GM12892 (cell line): ENCODE results near the gene MMAB.

Source experiments
- DNase-seq: peaks from one replicate; pipeline ENCODE4 v3.0.0; 2011; ENCODE audit not compliant: insufficient read length
- FAIRE-seq: peaks from 2 replicates; lab custom pipeline; 2011; peaks lifted over from hg19 to GRCh38; lab: Jason Lieb, UNC
- POLR2A ChIP-seq: IDR thresholded peaks from 2 replicates; pipeline ENCODE4 v1.6.1; 2011; ENCODE audit warnings: low read depth, low read length, control low read depth
- POLR2AphosphoS5 ChIP-seq: IDR thresholded peaks from 2 replicates; pipeline ENCODE4 v1.6.1; 2011; ENCODE audit warnings: low read depth, low read length, control low read depth
- TAF1 ChIP-seq: IDR thresholded peaks from 2 replicates; pipeline ENCODE4 v1.6.1; 2011; ENCODE audit warnings: low read depth, mild to moderate bottlenecking, control low read depth, low read length, borderline replicate concordance

Gene MMAB

GRCh38 chr12:109529691-109530640 lies 43.3 kb downstream of the MMAB start:
- no peak for TF ChIP-seq POLR2AphosphoS5
- no peak for TF ChIP-seq TAF1
- TF ChIP-seq POLR2A = no peak
- DNase-seq (no peak), FAIRE-seq (peak; percentile 30)

DNA sequence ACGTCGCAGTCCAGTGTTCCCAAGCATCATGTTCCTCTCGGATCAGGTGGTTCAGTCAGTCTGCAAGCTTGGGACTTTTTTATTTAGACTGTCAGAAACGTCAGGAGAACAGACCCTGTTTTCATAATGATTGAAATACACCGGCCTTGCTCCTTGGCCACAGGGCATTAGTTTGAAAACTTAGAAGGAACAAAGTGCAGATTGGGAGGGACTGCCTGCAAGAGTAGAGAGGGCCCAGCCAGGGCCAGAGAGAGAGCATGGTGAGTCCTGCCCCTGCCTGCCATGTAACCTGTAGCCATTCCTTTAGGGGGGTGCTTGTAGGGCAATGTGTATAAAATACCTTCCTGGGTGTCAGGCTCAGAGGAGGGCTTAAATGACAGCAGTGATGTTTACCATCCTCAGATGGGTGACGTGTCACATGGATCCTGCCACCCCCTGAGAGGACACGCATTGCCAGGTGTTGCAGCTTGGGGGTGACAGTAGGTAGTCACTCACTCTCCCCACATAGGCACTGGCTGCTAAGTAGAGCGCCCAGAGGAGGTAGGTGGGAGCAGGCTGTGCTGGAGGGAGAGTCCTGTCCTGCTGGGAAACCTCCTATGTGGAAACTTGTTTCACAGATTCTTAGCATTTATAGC lies 45.7 kb downstream of the MMAB start:
- DNase-seq (no peak), FAIRE-seq (no peak)
- TF ChIP-seq TAF1 (no peak), POLR2A (no peak), POLR2AphosphoS5 (no peak)

GRCh38 chr12:109525279-109525585 lies 48.1 kb downstream of the MMAB start:
- TF ChIP-seq TAF1 (no peak), POLR2AphosphoS5 (no peak), POLR2A (no peak)
- DNase-seq (no peak), FAIRE-seq (no peak)

DNA sequence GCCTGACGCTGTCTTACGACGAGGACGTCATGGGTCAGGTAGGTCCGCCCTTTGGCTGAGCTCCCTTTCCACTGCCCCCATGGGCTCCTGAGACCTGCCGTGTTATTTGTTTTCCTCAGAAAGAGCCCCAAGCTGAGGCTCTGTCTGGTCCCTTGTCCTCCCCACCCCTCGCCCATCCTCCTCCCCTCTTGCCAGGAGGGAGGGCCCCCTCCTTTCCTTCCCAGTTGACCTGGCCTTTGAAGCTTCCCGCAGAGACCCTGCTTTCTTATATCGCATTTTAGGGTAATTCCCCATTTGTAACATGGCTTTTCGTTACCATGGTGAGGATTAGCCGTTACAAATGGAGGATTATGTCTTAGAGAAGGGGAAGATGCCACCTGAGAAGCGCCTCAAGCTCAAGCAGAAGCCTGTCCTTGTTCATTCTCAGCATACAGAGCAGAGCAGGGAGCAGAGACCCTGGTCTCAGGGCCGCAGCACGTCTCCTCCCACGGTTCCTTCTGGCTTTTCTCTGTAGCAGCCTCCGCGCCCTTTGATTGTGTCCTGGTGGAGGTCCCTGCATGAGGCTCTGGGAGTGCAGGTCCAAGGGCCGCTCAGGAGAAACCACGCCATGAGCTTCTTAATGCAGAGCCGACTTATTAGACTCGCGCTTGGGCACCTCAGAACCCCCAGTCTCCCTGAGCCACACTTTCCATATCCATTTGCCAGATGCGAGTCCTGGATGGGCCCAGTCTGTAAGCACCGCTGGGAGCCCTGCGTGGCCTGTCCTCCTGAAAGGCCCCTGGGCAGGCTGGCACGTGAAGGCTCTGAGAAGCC lies 48.6 kb downstream of the MMAB start:
- TF ChIP-seq POLR2AphosphoS5 = no peak
- TF ChIP-seq POLR2A = no peak
- TF ChIP-seq TAF1 = no peak
- FAIRE-seq (no peak), DNase-seq (no peak)

- DNase-seq (no peak), FAIRE-seq (no peak)
- TF ChIP-seq POLR2AphosphoS5 (no peak), TAF1 (no peak), POLR2A (no peak)
These were observed 49.8 kb downstream of the MMAB start for GRCh38 chr12:109523504-109523903.

DNA sequence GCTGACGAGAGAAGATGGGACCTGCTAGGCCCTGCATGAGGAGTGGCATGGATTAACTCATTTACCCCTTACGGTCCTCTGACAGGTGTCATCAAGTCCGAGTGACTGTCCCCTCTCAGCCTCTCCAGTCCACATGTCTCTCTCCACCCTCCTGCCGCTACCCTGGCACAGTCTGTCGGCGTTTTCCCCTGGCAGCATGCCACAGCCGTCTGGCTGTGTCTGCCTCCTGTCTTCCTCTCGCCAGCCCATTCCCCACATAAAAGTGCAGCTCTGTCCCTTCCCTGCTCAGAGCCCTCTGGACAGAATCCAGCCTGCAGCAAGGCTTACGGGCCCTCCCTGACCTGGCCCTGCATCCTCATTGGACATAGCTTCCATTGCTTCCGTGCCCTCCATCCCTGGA lies 50.2 kb downstream of the MMAB start:
- TF ChIP-seq POLR2A (no peak), TAF1 (no peak), POLR2AphosphoS5 (no peak)
- FAIRE-seq (no peak), DNase-seq (no peak)

GRCh38 chr12:109521831-109522230 lies 51.5 kb downstream of the MMAB start:
- TF ChIP-seq TAF1 (no peak), POLR2AphosphoS5 (no peak), POLR2A (no peak)
- DNase-seq (no peak), FAIRE-seq (no peak)

- DNase-seq = no peak
- no peak for TF ChIP-seq TAF1
- TF ChIP-seq POLR2AphosphoS5 = no peak
- FAIRE-seq = no peak
These were observed 53.5 kb downstream of the MMAB start for GRCh38 chr12:109519787-109520186.

DNA sequence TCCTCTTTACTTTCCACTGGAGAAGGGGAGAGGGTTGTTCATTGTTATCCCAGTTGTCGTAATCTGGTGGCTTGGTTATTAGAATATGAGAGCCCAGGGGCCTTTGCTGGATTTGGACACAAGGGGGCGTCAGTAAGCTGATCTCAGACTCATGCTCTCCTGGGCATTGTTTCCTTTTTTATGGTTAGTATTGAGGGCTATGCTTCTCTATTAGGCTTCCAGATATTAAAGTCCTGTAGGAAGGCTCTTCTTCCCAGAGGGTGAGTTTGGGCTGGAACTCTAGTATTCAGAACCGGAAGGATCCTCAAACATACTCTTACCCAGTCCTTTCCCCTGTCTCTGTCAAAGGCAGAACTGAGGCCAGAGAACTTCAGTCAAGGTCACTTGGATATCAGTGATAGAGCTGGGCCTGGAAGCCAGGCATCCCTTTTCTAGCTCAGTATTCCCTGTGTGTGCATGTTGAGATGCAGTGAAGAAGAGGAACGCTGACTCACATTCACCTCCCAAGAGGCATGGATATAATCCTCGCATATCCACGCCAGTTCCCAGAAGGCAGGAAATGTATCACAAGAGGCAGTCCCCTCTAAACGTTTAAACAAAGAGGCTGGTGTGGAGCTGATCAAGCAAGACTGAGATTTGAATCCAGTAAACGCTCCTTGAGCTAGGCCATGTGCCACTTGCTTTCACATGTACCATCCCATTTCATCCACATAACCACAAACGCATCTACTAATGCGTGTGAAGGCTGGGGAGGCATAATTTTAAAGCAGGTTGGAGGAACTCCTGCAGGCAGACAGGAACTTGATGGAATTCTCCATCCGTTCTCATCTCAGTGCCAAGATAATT lies 54.3 kb downstream of the MMAB start:
- FAIRE-seq (peak; percentile 50), DNase-seq (no peak)

DNA sequence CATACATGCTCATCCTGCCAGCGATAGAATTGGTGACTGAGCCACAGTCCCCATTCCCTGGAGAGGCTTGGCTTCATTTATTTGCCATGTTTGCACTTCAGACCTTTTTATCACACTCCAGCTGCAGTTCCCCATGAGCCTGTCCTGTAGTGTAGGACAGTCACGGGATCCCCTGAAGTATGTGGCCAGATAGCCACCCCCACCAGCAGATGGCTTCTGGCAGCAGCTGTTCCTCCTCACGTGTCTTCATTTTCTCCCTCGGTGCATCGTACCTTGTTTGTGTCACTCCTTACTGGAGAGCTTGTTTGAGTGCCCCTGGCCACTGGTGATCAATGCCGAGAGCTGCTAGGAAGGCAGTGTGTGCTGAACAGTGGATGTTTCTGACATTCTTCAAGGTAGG lies 55.7 kb downstream of the MMAB start:
- FAIRE-seq = no peak
- DNase-seq = no peak
- no peak for TF ChIP-seq POLR2AphosphoS5
- TF ChIP-seq TAF1 = no peak
- no peak for TF ChIP-seq POLR2A

More for the DNA sequence above, 54.3 kb downstream of the MMAB start:
- no peak for TF ChIP-seq POLR2AphosphoS5
- no peak for TF ChIP-seq TAF1
- no peak for TF ChIP-seq POLR2A

DNA sequence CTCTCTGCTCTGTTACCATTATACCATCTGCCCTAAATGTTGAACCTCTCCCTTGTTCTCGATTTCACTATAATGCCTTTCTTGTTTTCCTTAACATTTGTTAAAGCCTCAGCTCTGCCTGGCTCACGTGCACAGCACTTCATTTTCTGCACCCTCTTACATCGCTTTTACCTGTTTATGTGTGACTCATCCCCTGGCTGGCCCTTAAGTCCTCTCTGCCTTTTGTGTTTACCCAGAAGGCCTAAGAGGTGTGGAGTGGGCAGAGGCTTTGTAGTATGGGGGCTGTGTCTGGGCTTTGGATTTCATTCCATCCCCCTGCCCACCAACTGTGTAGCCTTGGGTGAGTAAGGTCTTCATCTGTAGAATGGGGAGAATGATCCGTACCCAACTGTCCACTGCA lies 59.3 kb downstream of the MMAB start:
- FAIRE-seq = no peak
- no peak for TF ChIP-seq POLR2A
- TF ChIP-seq POLR2AphosphoS5 = no peak
- no peak for TF ChIP-seq TAF1
- no peak for DNase-seq
